Thyroid gland (tissue), 4 donors: ENCODE results near the gene ZBTB1. TPM values are rescaled to one million over a fixed set of nuclear protein-coding genes. Genes with fewer than 3 reads are reported as not detected.

Experiments
- DNase-seq, 2 donors: peaks; one replicate each; pipeline ENCODE4 v3.0.0-alpha.2; 2019
- H3K27ac ChIP-seq, 3 donors: fragments of 200-600 bp; sonication (generic); 1 replicate in 2 of 3; 2 replicates in 1 of 3; pipeline ENCODE4 v1.5.1; 2016 to 2019; ENCODE audit warnings: mild to moderate bottlenecking in 1 of 3, moderate library complexity in 1 of 3
- H3K27me3 ChIP-seq: fragments of 200-600 bp; sonication (generic); one replicate; pipeline ENCODE4 v1.5.1; 2019
- H3K36me3 ChIP-seq, 2 donors: fragments of 200-600 bp; sonication (generic); one replicate each; pipeline ENCODE4 v1.5.1; 2016 to 2019
- H3K4me1 ChIP-seq, 2 donors: fragments of 200-600 bp; sonication (generic); one replicate each; pipeline ENCODE4 v1.5.1; 2017 to 2019
- H3K4me3 ChIP-seq, 3 donors: fragments of 200-600 bp; sonication (generic); replicated peaks in 1 of 3; 1 replicate in 2 of 3; 2 replicates in 1 of 3; pipeline ENCODE4 v1.5.1; 2016; ENCODE audit warnings: mild to moderate bottlenecking in 1 of 3
- H3K9me3 ChIP-seq: fragments of 200-600 bp; sonication (generic); one replicate; pipeline ENCODE4 v1.5.1; 2017
- POLR2A ChIP-seq, 2 donors: fragments of 450-650 bp; IDR thresholded peaks; one replicate each; pipeline ENCODE4 v1.6.1; 2017; ENCODE audit warnings: antibody characterized with exemption in 2 of 2, mild to moderate bottlenecking in 2 of 2, moderate library complexity in 1 of 2
- WGBS, 2 donors: methylation state at CpG; one replicate each; pipeline ENCODE4 v1.1.5; 2017; 5-methylcytosine and 5-hydroxymethylcytosine counted together
- intact Hi-C: fragments of 100-400 bp; cut with DNase I; formaldehyde crosslinking; loops from one replicate; pipeline ENCODE4 v1.15.1; 2023
- total RNA-seq, 4 donors: library from RNA; depleted of rRNA; stranded (reverse); fragments of >200 nt; gene quantifications; one replicate each; pipeline ENCODE4 v1.2.3, GENCODE V29; 2016
- TF ChIP-seq, protein P1 (sequence below), 6 experiments: fragments of 200-600 bp in 3 of 6; fragments of 450-650 bp in 3 of 6; sonication (generic) in 3 of 6; IDR thresholded peaks; one replicate each; pipeline ENCODE4 v1.5.1; 2016 to 2019; ENCODE audit warnings: antibody characterized with exemption in 6 of 6, mild to moderate bottlenecking in 2 of 6, inconsistent platforms in 1 of 6, moderate library complexity in 1 of 6

The ZBTB1 gene
- total RNA-seq, 4 donors from 2014 or later = 44.5 to 72.0 (median 55.9) TPM

DNA sequence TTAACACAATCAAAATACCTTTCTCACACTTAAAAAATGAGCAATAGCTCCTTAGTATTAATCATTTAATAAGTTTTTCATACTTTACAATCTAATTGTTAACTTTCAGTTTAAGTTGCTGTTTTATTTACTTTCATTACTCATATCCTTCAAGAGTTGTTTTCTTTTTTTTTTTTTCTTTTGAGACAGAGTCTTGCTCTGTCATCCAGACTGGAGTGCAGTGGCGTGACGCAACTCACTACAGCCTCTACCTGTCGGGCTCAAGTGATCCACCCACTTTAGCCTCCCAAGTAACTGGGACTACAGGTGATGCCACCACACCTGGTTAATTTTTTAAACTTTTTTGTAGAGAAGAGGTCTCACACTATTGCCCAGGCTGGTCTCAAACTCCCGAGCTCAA is 16.1 kb downstream of the ZBTB1 start:
- intact Hi-C loops = no loop called here
- Histone ChIP-seq H3K36me3 (peaks cover 4 to 12% of the 10 kb centered on the region in 2 donors), H3K27me3 (no peaks in the 10 kb centered on the region), H3K4me1 (peaks cover 13 to 15% of the 10 kb centered on the region in 2 donors), H3K27ac (no peak overlapping the region), H3K4me3 (no peak overlapping the region), H3K9me3 (no peaks in the 10 kb centered on the region)
- TF ChIP-seq POLR2A (IDR thresholded peaks at IDR 0.05) = no peak
- TF ChIP-seq, protein P1, sequence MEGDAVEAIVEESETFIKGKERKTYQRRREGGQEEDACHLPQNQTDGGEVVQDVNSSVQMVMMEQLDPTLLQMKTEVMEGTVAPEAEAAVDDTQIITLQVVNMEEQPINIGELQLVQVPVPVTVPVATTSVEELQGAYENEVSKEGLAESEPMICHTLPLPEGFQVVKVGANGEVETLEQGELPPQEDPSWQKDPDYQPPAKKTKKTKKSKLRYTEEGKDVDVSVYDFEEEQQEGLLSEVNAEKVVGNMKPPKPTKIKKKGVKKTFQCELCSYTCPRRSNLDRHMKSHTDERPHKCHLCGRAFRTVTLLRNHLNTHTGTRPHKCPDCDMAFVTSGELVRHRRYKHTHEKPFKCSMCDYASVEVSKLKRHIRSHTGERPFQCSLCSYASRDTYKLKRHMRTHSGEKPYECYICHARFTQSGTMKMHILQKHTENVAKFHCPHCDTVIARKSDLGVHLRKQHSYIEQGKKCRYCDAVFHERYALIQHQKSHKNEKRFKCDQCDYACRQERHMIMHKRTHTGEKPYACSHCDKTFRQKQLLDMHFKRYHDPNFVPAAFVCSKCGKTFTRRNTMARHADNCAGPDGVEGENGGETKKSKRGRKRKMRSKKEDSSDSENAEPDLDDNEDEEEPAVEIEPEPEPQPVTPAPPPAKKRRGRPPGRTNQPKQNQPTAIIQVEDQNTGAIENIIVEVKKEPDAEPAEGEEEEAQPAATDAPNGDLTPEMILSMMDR (IDR thresholded peaks at IDR 0.05) = no peak
- no peak for DNase-seq
- WGBS, 2 donors = 95 to 96% methylated on average over 4 of the region's 4 CpGs

DNA sequence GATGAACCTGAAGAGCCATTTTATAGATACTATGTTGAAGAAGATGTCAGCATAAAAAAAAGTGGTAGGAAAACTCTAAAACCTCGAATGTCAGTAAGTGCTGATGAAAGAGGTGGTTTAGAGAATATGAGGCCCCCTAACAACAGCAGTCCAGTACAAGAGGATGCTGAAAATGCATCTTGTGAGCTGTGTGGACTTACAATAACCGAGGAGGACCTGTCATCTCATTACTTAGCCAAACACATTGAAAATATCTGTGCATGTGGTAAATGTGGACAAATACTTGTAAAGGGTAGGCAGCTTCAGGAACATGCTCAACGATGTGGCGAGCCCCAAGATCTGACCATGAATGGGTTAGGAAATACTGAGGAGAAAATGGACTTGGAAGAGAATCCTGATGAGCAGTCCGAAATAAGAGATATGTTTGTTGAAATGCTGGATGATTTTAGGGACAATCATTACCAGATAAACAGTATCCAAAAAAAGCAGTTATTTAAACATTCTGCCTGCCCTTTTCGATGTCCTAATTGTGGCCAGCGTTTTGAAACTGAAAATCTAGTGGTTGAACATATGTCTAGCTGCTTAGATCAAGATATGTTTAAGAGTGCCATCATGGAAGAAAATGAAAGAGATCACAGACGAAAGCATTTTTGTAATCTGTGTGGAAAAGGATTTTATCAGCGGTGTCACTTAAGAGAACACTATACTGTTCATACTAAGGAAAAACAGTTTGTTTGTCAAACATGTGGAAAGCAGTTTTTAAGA is 18.2 kb downstream of the ZBTB1 start:
- no peak overlapping the region for H3K4me3 ChIP-seq
- no peak overlapping the region for H3K27ac ChIP-seq
- 93% methylated on average over 9 of the region's 9 CpGs for WGBS, 2 donors
- peaks cover 0 to 4% of the 10 kb centered on the region in 2 donors for H3K4me1 ChIP-seq
- no peaks in the 10 kb centered on the region for H3K9me3 ChIP-seq
- DNase-seq = no peak
- peaks cover 4 to 12% of the 10 kb centered on the region in 2 donors for H3K36me3 ChIP-seq
- intact Hi-C loops = no loop called here
- TF ChIP-seq, protein P1 (IDR thresholded peaks at IDR 0.05) = no peak
- TF ChIP-seq POLR2A (IDR thresholded peaks at IDR 0.05) = no peak
- H3K27me3 ChIP-seq = no peaks in the 10 kb centered on the region

DNA sequence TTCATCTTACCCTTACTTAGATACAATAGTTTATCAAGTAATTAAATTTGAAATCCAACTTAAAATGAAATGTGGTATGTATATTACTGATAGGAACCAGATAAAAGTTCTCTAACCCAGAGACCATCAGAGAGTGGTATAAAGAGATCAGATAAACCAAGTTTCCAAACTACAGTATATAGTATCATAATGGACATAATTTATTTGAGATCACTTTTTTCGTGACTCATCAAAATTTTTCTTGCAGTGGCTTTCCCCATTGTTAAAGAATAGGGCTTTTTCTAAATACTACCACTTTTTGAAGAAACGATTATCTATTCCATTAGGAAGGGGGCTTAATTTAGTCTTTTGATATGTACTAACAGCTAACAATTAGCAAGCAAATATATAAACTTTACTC is 20.8 kb downstream of the ZBTB1 start:
- no peaks in the 10 kb centered on the region for H3K27me3 ChIP-seq
- H3K9me3 ChIP-seq = no peaks in the 10 kb centered on the region
- intact Hi-C loops = no loop called here
- no peak overlapping the region for H3K27ac ChIP-seq
- no peak overlapping the region for H3K4me3 ChIP-seq
- peaks cover 4 to 12% of the 10 kb centered on the region in 2 donors for H3K36me3 ChIP-seq
- 90 to 95% methylated on average over 2 of the region's 2 CpGs for WGBS, 2 donors
- H3K4me1 ChIP-seq = no peaks in the 10 kb centered on the region
- DNase-seq = no peak
- no peak for TF ChIP-seq POLR2A (IDR thresholded peaks at IDR 0.05)
- TF ChIP-seq, protein P1 (IDR thresholded peaks at IDR 0.05) = no peak

DNA sequence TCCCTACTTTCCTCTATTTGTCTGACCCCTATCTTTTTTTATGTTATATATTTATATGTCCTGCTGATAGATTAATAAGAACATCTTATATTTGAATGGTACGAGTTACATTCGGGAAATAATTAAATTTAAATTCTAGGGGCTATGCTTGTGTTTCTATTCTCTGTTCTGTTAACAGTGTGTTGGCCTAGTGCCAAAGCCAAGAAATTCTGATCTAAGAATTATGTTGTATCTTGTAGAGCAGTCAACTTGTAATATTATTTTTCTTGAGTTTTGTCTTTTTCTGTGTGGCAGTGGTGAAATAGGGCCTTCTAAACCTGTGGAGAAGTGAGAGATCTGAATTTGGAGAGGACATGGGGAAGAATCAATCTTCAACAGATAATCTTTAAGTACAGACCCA is 27.0 kb downstream of the ZBTB1 start:
- Histone ChIP-seq H3K4me1 (no peaks in the 10 kb centered on the region), H3K4me3 (no peak overlapping the region), H3K27ac (no peak overlapping the region), H3K36me3 (no peaks in the 10 kb centered on the region), H3K9me3 (no peaks in the 10 kb centered on the region), H3K27me3 (no peaks in the 10 kb centered on the region)
- 80 to 85% methylated on average over 2 of the region's 2 CpGs for WGBS, 2 donors
- no peak for TF ChIP-seq POLR2A (IDR thresholded peaks at IDR 0.05)
- TF ChIP-seq, protein P1 (IDR thresholded peaks at IDR 0.05) = no peak
- DNase-seq = no peak
- intact Hi-C loops = no loop called here

DNA sequence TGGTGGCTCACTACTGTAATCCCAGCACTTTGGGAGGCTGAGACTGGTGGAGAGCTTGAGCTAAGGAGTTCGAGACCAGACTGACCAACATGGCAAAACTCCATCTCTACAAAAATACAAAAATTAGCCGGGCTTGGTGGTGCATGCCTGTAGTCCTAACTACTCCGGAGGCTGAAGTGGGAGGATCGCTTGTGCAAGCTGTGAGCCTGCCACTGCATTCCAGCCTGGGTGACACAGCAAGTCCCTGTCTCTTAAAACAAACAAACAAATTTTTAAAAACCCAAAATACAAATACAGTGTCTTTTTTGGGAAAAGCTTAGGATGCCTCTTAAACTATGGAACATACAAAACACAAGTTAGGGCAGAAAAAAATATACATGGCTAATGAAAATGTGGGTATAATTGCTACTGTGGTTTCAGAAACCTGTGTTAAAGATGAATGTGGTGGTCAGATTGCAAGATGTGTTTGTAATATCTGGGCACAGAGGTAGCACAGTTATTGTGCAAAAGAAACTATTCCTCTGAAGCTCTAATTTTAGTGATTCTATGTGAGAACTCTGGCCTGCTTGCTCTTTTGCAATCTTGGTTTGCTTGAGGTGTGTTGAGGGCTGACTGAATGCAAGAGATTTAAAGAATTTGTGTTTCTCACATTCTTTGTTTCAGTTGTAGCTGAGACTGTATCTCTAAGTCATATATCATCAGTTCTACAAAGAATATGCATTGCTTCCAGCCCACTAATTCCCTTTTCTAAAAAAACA is 32.1 kb downstream of the ZBTB1 start:
- no peak for DNase-seq
- 85 to 89% methylated on average over 4 of the region's 4 CpGs for WGBS, 2 donors
- TF ChIP-seq, protein P1 (IDR thresholded peaks at IDR 0.05) = no peak
- no peak for TF ChIP-seq POLR2A (IDR thresholded peaks at IDR 0.05)

More for the DNA sequence above, 32.1 kb downstream of the ZBTB1 start:
- H3K4me1 ChIP-seq = peaks cover 6 to 9% of the 10 kb centered on the region in 2 donors
- no peaks in the 10 kb centered on the region for H3K9me3 ChIP-seq
- H3K4me3 ChIP-seq = no peak overlapping the region
- no peaks in the 10 kb centered on the region for H3K36me3 ChIP-seq
- H3K27ac ChIP-seq = no peak overlapping the region
- no peaks in the 10 kb centered on the region for H3K27me3 ChIP-seq
- intact Hi-C loops = no loop called here
